CD4-positive, alpha-beta T cell treated with Interleukin-17A for 1 hour (primary cell): Measurements from ENCODE around the gene CANT1.

Experiments
- DNase-seq: peaks from one replicate; pipeline ENCODE4 v3.0.0-alpha.2; 2020

The CANT1 gene

GRCh38 chr17:78993981-78994671 is 15.4 kb downstream of the CANT1 start:
- no peak for DNase-seq

- peak; percentile 54 for DNase-seq
Observed at GRCh38 chr17:78993241-78993956, 16.2 kb downstream of the CANT1 start.

DNA sequence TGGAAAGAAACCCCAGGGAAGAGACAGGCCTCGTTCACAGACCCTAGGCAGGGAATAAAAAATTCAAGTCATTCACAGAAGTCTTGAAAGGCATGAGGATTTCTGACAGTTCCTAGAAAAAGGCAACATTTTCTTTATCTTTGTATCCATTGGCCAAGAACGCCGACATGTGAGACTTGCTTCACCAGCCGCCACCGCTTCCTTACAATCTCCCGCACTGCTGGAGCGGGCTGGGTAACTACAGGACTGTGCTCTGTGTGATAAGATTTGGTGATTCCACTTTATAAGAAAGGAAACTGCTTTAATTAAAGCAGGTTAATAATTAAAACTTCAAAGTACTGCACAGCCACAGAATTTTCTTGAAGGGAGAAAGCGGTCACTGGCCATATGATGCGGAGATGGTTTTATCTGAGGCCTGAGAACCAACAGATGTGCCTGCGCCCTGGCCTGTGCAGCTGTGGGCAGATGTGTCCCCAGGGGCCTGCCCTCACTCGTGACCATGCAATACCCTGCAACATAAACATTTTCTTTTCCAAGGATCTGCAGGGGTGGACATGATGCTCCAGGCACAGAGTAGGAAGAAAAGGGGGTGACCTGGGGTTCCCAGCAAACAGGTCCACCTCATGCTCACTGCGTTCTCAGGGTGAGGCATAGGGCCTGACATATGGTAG is 16.9 kb downstream of the CANT1 start:
- DNase-seq, result no peak

DNA sequence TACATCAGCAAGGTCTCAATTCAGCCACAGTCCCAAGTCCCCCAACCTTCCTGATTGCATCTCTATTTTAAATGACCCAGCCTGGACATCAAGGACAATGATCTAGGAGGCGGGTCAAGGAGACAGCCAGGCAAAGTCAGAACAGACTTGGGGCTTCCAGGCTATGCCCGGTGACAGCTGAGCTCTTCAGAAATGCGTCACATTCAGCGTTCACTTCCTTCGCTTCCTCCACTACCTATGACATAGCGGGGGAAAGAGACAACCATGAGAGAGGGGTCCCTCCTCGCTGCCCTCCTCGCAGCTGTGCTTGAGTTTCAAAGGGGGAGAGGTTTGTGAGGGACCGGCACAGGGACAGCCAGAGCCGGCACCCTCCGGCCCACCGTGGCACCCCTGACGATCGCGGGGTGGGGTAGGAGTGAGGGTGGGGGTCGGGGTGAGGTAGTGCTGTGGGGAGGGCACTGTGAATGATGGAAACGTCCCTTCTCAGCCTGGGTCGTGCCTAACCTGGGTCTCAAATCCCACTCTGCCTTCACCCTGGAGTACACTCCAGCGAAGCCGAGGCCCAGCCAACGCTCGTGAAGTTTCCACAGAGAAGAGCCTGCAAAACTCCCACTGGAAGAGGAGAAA is 17.5 kb downstream of the CANT1 start:
- no peak for DNase-seq

GRCh38 chr17:78991017-78991738 is 18.4 kb downstream of the CANT1 start:
- DNase-seq, result no peak

DNA sequence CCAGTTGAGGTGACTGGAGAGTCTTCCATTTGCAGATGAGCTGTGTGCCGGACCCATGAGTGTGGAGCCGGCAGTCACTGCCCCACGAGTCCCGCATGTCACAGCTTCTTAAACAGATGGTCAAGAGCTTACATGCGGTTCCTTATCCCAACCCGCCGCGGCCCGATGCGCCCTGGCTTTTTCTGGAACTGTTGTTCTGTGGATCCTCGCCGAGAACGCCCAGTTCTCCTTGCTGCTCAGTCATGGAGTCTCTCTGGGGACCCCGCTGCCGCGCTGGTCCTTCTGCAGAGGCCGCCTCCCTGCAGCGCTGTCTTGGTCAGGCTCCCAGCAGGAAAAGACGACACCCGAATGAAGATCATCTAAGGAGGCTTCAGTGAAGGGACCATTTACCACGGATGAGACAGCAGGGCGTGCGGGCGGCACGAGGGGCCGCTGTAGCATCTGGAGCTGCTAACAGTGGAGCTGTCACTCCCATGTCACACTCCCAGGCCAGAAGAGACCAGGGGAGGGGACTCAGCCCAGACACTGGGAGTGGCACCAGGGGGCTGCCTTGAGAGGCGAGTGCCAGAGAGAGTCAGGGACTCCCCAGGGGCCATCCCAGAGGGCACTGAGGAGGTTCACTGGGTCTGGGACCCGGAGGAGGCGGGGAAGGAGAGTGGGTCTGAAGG is 19.1 kb downstream of the CANT1 start:
- no peak for DNase-seq

DNA sequence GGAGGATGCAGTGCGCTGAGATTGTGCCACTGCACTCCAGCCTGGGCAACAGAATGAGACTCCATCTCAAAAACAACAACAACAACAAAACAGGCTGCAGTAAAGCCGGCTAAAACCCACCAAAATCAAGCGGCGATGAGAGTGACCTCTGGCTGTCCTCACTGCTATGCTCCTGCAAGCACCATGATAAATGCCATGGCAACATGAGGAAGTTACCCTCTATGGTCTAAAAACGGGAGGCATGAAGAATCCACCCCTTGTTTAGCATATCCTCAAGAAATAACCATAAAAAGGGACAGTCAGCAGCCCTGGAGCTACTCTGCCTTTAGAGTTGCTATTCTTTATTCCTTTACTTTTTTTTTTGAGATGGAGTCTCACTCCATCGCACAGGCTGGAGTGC is 21.4 kb downstream of the CANT1 start:
- DNase-seq, result no peak

DNA sequence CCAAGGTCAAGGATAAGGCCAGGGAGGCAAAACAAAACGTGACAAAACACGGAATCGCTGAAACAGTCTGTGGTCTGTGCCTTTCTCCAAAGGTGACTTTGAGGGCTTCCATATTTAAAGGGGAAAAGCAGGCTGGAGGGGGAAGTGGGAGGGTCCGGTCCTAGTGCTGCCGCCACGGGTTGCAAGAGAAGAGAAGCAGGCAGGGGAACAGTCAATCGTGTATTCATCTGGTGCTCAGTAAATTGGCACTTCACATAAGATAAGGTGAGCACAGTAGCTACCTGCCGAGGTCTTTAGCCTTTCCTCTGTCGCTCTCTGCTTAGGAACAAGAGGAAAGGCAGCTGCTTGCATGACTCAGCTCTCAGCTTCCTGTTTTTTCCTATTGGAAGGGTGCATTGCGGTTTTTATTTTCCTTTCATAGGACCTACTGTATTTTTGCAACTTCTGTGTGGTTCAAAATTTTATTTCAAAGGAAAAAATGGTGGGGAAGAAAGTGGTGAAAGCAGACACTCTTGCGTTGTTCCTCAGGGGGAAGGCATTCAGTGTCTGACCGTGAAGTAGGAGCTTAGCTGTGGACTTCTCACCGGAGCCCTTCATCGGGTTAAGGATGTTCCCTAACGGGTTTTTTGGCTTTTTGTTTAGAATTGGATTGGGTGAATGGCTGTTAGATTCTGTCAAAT is 22.8 kb downstream of the CANT1 start:
- no peak for DNase-seq

GRCh38 chr17:78986048-78986648 is 23.4 kb downstream of the CANT1 start:
- DNase-seq, result peak; percentile 30

GRCh38 chr17:78985395-78985794 is 24.2 kb downstream of the CANT1 start:
- no peak for DNase-seq

- no peak for DNase-seq
Observed at GRCh38 chr17:78981010-78981888, 28.3 kb downstream of the CANT1 start.

GRCh38 chr17:78980624-78980972 is 29.0 kb downstream of the CANT1 start:
- no peak for DNase-seq

DNA sequence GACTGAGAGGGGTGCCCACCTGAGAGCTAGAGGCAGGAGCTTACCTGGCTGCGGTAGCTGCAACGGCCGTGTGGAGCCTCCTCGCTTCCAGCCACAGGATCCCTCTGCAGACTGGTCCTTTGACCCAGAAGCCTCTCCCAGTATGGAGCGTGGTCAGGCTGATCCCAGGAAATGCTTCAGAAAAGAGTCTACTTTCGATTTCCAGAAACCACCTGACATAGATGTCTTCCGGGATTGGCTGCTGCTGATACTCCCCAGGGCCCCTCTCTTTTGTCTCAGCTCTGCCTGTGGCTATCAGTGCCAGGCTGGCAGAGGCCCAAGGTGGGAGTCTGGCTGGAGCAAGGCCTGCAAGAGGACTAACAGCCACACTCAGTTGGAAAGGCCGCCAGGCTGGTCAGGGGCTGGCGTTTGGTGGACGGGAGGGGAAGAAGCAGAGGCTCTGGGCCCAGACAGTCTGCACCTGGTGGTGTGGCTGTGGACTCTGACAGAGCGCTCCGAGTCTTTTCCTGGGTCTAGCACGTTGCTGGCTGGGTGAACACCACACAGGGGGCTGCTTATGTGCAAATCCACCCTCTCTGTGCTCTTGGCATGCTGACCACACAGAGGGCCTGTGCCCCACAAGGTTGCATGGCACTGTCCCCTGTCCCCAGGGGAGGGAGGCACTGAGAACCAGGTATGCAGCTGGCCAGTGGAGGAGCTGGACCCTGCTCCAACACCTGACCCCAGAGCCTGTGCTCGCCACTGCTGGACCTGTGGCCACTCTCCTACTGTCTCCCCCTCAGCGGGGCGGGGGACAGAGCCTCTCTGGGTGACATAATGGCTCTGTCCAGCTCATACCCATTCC is 29.6 kb downstream of the CANT1 start, which contains the start of gene LGALS3BP:
TSS of gene LGALS3BP (minus strand) at position 144 of the 844 bp plus-strand sequence. CDS start 2,732 bp downstream, outside the sequence.
- peak; percentile 40 for DNase-seq

- no peak for DNase-seq
Observed at GRCh38 chr17:78977997-78978973, 31.3 kb downstream of the CANT1 start.

DNA sequence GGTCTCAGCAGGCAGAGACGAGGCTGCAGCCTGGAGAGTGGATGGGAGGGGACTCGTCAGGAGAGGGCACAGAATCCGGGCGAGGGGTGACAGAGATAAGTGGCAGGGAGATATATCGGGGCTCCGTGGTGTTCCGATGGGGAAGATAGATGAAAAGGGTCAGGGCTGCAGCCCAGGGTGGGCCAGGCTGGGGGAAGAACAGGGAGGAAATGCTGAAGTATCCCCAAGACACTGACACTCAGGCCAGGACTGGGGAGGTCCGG is 32.0 kb downstream of the CANT1 start:
- no peak for DNase-seq

DNA sequence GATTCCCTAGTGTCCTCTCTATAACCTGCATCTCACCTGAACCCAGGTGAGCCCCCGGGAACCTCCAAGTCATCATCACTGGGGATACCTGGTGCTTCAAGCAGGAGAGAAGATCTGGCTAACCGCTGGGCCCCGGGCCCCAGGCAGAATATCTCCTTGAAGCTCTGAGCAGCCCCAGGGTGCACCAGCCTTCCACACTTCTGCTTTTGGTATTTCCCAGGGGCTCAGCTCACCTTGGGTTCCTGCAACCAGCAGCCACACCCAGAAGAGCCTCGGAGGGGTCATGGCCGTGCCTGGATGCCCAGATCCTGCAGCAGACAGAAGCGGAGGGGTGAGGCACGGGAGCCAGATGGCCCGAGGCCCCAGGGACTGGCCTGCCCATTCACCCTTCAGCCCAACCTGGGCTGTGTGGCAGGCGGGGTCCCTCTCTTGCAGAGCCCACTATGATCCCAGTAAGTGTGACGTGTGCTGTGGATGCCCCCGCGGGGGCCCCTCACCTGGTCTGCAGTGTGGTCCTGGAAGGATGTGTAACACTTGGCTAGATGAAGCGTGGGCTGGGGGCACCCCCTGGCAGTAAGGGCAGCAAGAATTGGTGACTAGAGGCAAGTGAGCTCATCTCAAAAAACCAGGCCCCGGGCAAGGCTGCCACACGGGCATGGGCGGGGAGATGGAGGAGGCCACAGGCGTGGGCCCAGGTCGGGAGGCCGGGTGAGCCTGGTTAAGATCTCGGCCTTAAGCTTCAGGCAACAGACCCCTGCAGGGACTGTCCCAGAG is 32.5 kb downstream of the CANT1 start:
- DNase-seq, result no peak
